ENCODE results near the gene CAMK2A. TPM values are rescaled to one million over a fixed set of nuclear protein-coding genes. Genes with fewer than 3 reads are reported as not detected.
A peak's percentile ranks its signal among the peaks of the same experiment; 100 is the strongest.

The CAMK2A gene
- total RNA-seq, 4 donors from 2014 or later = 0.32 to 0.82 TPM; not detected in 2

- no peak for DNase-seq
- in situ Hi-C loops (cut with MboI; ENCODE audit: low pct_ligation_motif_present in 1 of 4, low pct_unique_long_range_greater_than_20kb in 1 of 4, low sequenced_read_pairs in 3 of 4) (loop anchor here in 2 of 4 donors (5.0 to 25.0 kb wide), 2 partner anchors 58 to 383 kb away; no protein-coding TSS in a partner anchor), intact Hi-C loops (cut with DNase I; ENCODE audit: low total_unique reads) (no loop called here)
- Histone ChIP-seq H3K4me1 (peaks cover 19 to 33% (median 28%) of the 10 kb centered on the region in 4 donors), H3K36me3 (no peaks in the 10 kb centered on the region), H3K27me3 (no peaks in the 10 kb centered on the region), H3K4me3 (no peak overlapping the region), H3K27ac (no peak overlapping the region), H3K9me3 (no peaks in the 10 kb centered on the region)
- TF ChIP-seq POLR2AphosphoS5 (IDR thresholded peaks at IDR 0.05) (no peak), CTCF (IDR thresholded peaks at IDR 0.05) (no peak), EP300 (IDR thresholded peaks at IDR 0.05; ENCODE audit: low read depth) (no peak), POLR2A (IDR thresholded peaks at IDR 0.05) (no peak)
- 76% methylated on average over 2 of the region's 2 CpGs; no CpG with 5 or more reads in 1 of the 2 donors for WGBS, 2 donors (ENCODE audit: low coverage in 1 of 2)
These were observed 69.7 kb downstream of the CAMK2A start for GRCh38 chr5:150219861-150220260.

GRCh38 chr5:150219142-150219541, 70.4 kb downstream of the CAMK2A start:
- in situ Hi-C loops (cut with MboI; ENCODE audit: low pct_ligation_motif_present in 1 of 4, low pct_unique_long_range_greater_than_20kb in 1 of 4, low sequenced_read_pairs in 3 of 4) = loop anchor here in 2 of 4 donors (5.0 to 25.0 kb wide), 2 partner anchors 57 to 382 kb away; no protein-coding TSS in a partner anchor

GRCh38 chr5:150218693-150219035, 70.9 kb downstream of the CAMK2A start:
- DNase-seq = no peak
- no peaks in the 10 kb centered on the region for H3K27me3 ChIP-seq
- WGBS, 2 donors (ENCODE audit: low coverage in 1 of 2) = 71% methylated on average over 5 of the region's 5 CpGs; no CpG with 5 or more reads in 1 of the 2 donors
- H3K4me1 ChIP-seq = peaks cover 19 to 33% (median 28%) of the 10 kb centered on the region in 4 donors
- TF ChIP-seq CTCF (IDR thresholded peaks at IDR 0.05) = no peak
- TF ChIP-seq POLR2AphosphoS5 (IDR thresholded peaks at IDR 0.05) = no peak
- TF ChIP-seq EP300 (IDR thresholded peaks at IDR 0.05; ENCODE audit: low read depth) = no peak
- no peaks in the 10 kb centered on the region for H3K36me3 ChIP-seq
- no peaks in the 10 kb centered on the region for H3K9me3 ChIP-seq
- intact Hi-C loops (cut with DNase I; ENCODE audit: low total_unique reads) = no loop called here
- H3K27ac ChIP-seq = no peak overlapping the region
- no peak overlapping the region for H3K4me3 ChIP-seq
- in situ Hi-C loops (cut with MboI; ENCODE audit: low pct_ligation_motif_present in 1 of 4, low pct_unique_long_range_greater_than_20kb in 1 of 4, low sequenced_read_pairs in 3 of 4) = loop anchor here in 2 of 4 donors (5.0 to 25.0 kb wide), 2 partner anchors 56 to 381 kb away; no protein-coding TSS in a partner anchor

More at GRCh38 chr5:150219142-150219541, 70.4 kb downstream of the CAMK2A start:
- H3K4me3 ChIP-seq = no peak overlapping the region
- intact Hi-C loops (cut with DNase I; ENCODE audit: low total_unique reads) = no loop called here
- H3K9me3 ChIP-seq = no peaks in the 10 kb centered on the region
- H3K27me3 ChIP-seq = no peaks in the 10 kb centered on the region
- H3K4me1 ChIP-seq = peaks cover 19 to 33% (median 28%) of the 10 kb centered on the region in 4 donors
- no peak for TF ChIP-seq POLR2A (IDR thresholded peaks at IDR 0.05)
- no peak for TF ChIP-seq CTCF (IDR thresholded peaks at IDR 0.05)
- no peak for TF ChIP-seq EP300 (IDR thresholded peaks at IDR 0.05; ENCODE audit: low read depth)
- no peak for TF ChIP-seq POLR2AphosphoS5 (IDR thresholded peaks at IDR 0.05)
- no peaks in the 10 kb centered on the region for H3K36me3 ChIP-seq
- H3K27ac ChIP-seq = no peak overlapping the region
- DNase-seq = no peak

- H3K4me1 ChIP-seq = peaks cover 19 to 33% (median 28%) of the 10 kb centered on the region in 4 donors
- intact Hi-C loops (cut with DNase I; ENCODE audit: low total_unique reads) (loop anchor here (2.0 kb wide), 1 partner anchor 87 kb away; no protein-coding TSS in a partner anchor), in situ Hi-C loops (cut with MboI; ENCODE audit: low pct_ligation_motif_present in 1 of 4, low pct_unique_long_range_greater_than_20kb in 1 of 4, low sequenced_read_pairs in 3 of 4) (loop anchor here in 2 of 4 donors (5.0 to 25.0 kb wide), 2 partner anchors 56 to 381 kb away; no protein-coding TSS in a partner anchor)
- WGBS, 2 donors (ENCODE audit: low coverage in 1 of 2) = 0 to 28% methylated on average over 2 to 10 of the region's 10 CpGs
- DNase-seq = peak; percentile 90
- H3K36me3 ChIP-seq = no peaks in the 10 kb centered on the region
- H3K27me3 ChIP-seq = no peaks in the 10 kb centered on the region
- H3K4me3 ChIP-seq = no peak overlapping the region
- H3K9me3 ChIP-seq = no peaks in the 10 kb centered on the region
- no peak for TF ChIP-seq POLR2AphosphoS5 (IDR thresholded peaks at IDR 0.05)
- TF ChIP-seq CTCF (IDR thresholded peaks at IDR 0.05) = peak; percentile 89 to 96 (median 94)
- TF ChIP-seq POLR2A (IDR thresholded peaks at IDR 0.05) = no peak
- TF ChIP-seq EP300 (IDR thresholded peaks at IDR 0.05; ENCODE audit: low read depth) = no peak
- peak overlapping the region in 3 of 4 donors; percentile 65 to 79 (median 72) for H3K27ac ChIP-seq
These were observed 71.5 kb downstream of the CAMK2A start for GRCh38 chr5:150217873-150218692.

Measured in transverse colon (tissue), 4 donors.